GM12878 (cell line): ENCODE results near the gene TOB1. TPM values are rescaled to one million over a fixed set of nuclear protein-coding genes. Genes with fewer than 3 reads are reported as not detected.

Source experiments
- ATAC-seq: fragments of 200-7000 bp; cut with Tn5 transposase; 3 replicates; pipeline ENCODE4 v1.9.1; 2020; ENCODE audit warnings: mild to moderate bottlenecking, moderate library complexity
- BruUV-seq: library from RNA; stranded (reverse); fragments of 400-500 nt; replicated peaks from 2 replicates; lab custom pipeline; 2021; lab: Mats Ljungman, UMichigan
- CTCF ChIA-PET: fragments of 300-600 bp; sonication (Branson Sonifier 250); formaldehyde crosslinking; extraction: SDS; loops from one replicate; lab custom pipeline; 2021; ENCODE audit warnings: inconsistent platforms; lab: Yijun Ruan, JAX
- POLR2A ChIA-PET: fragments of 350-600 bp; formaldehyde crosslinking; extraction: SDS; loops from one replicate; lab custom pipeline; 2021; ENCODE audit warnings: inconsistent platforms; lab: Charles Lee
- RAD21 ChIA-PET: fragments of 300-600 bp; sonication (Branson Sonifier 250); formaldehyde crosslinking; loops from one replicate; lab custom pipeline; 2023; ENCODE audit warnings: antibody characterized with exemption; ENCODE audit not compliant: unreplicated experiment; lab: Charles Lee
- SMC1A ChIA-PET: fragments of 300-600 bp; sonication (Branson Sonifier 250); formaldehyde crosslinking; loops from one replicate; lab custom pipeline; 2023; ENCODE audit not compliant: unreplicated experiment, uncharacterized antibody; lab: Charles Lee
- DNase-seq: peaks from one replicate; pipeline ENCODE4 v3.0.0-alpha.2; 2011; ENCODE audit warnings: low read depth, low spot score
- FAIRE-seq: peaks from 3 replicates; lab custom pipeline; 2011; peaks lifted over from hg19 to GRCh38; lab: Jason Lieb, UNC
- H2AFZ ChIP-seq: 2 replicates; pipeline ENCODE4 v1.6.0; 2011; ENCODE audit warnings: low read depth, low read length, control low read depth; ENCODE audit not compliant: control insufficient read depth
- H3K27ac ChIP-seq: 2 replicates; pipeline ENCODE4 v1.5.1; 2011; ENCODE audit warnings: control low read depth; ENCODE audit not compliant: control insufficient read depth, insufficient read depth
- H3K27me3 ChIP-seq, 2 experiments: replicated peaks in 1 of 2; 2 replicates each; pipeline versions ENCODE4 v1.6.0 to v1.6.1; 2011; ENCODE audit warnings: low read length in 1 of 2; ENCODE audit not compliant: control insufficient read depth in 2 of 2, insufficient read depth in 2 of 2
- H3K36me3 ChIP-seq, 2 experiments: 2 replicates each; pipeline ENCODE4 v1.5.1; 2011; ENCODE audit warnings: low read length in 1 of 2; ENCODE audit not compliant: control insufficient read depth in 2 of 2, insufficient read depth in 2 of 2
- H3K4me1 ChIP-seq: 2 replicates; pipeline ENCODE4 v1.6.1; 2011; ENCODE audit warnings: mild to moderate bottlenecking, low read length, moderate library complexity, mixed read lengths; ENCODE audit not compliant: control insufficient read depth, insufficient read depth
- H3K4me2 ChIP-seq: 2 replicates; pipeline ENCODE4 v1.6.0; 2011; ENCODE audit warnings: control low read depth; ENCODE audit not compliant: control insufficient read depth, insufficient read depth
- H3K4me3 ChIP-seq: fragments of 200-600 bp; sonication (generic); 2 replicates; pipeline ENCODE4 v1.5.1; 2016
- H3K79me2 ChIP-seq: 2 replicates; pipeline ENCODE4 v1.6.0; 2011; ENCODE audit warnings: low read length; ENCODE audit not compliant: control insufficient read depth, insufficient read depth
- H3K9ac ChIP-seq: 2 replicates; pipeline ENCODE4 v1.8.0; 2011; ENCODE audit warnings: low read length, control low read depth, mixed read lengths; ENCODE audit not compliant: control insufficient read depth, insufficient read depth
- H3K9me3 ChIP-seq: replicated peaks from 3 replicates; pipeline ENCODE4 v1.5.1; 2011; ENCODE audit warnings: mild to moderate bottlenecking, low read length; ENCODE audit not compliant: control insufficient read depth, insufficient read depth
- H4K20me1 ChIP-seq: 2 replicates; pipeline ENCODE4 v1.6.0; 2011; ENCODE audit not compliant: control insufficient read depth, insufficient read depth
- BRCA1 ChIP-seq: IDR thresholded peaks from 2 replicates; pipeline ENCODE4 v1.6.1; 2011; ENCODE audit warnings: low read depth, low read length, improper control_type of control experiment
- CBX3 ChIP-seq: fragments of 200-600 bp; sonication (generic); IDR thresholded peaks from 2 replicates; pipeline ENCODE4 v1.6.1; 2016; ENCODE audit warnings: low read depth, borderline replicate concordance
- CREM ChIP-seq: IDR thresholded peaks from 2 replicates; pipeline ENCODE4 v1.6.1; 2014; ENCODE audit warnings: antibody characterized with exemption, low read depth
- ETV6 ChIP-seq, 2 experiments: fragments of 450-650 bp in 1 of 2; IDR thresholded peaks in 1 of 2; conservative IDR thresholded peaks in 1 of 2; 2 replicates each; pipeline ENCODE4 v1.6.1; 2014; ENCODE audit warnings: antibody characterized with exemption in 1 of 2, borderline replicate concordance in 1 of 2, low read depth in 1 of 2, mild to moderate bottlenecking in 1 of 2, moderate library complexity in 1 of 2
- IKZF2 ChIP-seq, 2 experiments: fragments of 450-650 bp; IDR thresholded peaks; 2 replicates each; pipeline ENCODE4 v1.6.1; 2017; ENCODE audit warnings: mild to moderate bottlenecking in 2 of 2, moderate library complexity in 2 of 2
- IRF4 ChIP-seq: IDR thresholded peaks from 2 replicates; pipeline ENCODE4 v1.6.1; 2011; ENCODE audit warnings: low read depth, low read length
- MEF2A ChIP-seq: IDR thresholded peaks from 2 replicates; pipeline ENCODE4 v1.6.1; 2011; ENCODE audit warnings: low read depth, mild to moderate bottlenecking, low read length, moderate library complexity; ENCODE audit not compliant: insufficient read depth
- NFXL1 ChIP-seq: fragments of 450-650 bp; IDR thresholded peaks from 2 replicates; pipeline ENCODE4 v1.6.1; 2017; ENCODE audit warnings: antibody characterized with exemption, mild to moderate bottlenecking, borderline replicate concordance
- NR2F1 ChIP-seq: fragments of 450-650 bp; conservative IDR thresholded peaks from 2 replicates; pipeline ENCODE4 v1.6.1; 2017; ENCODE audit warnings: mild to moderate bottlenecking
- PAX8 ChIP-seq: fragments of 450-650 bp; IDR thresholded peaks from 2 replicates; pipeline ENCODE4 v1.6.1; 2017; ENCODE audit warnings: mild to moderate bottlenecking, moderate library complexity
- SKIL ChIP-seq: fragments of 450-650 bp; IDR thresholded peaks from 2 replicates; pipeline ENCODE4 v1.6.1; 2017; ENCODE audit warnings: mild to moderate bottlenecking, low read depth, inconsistent platforms; ENCODE audit not compliant: poor library complexity, severe bottlenecking
- SMARCA5 ChIP-seq: fragments of 450-650 bp; IDR thresholded peaks from 2 replicates; pipeline ENCODE4 v1.6.1; 2017; ENCODE audit warnings: mild to moderate bottlenecking
- SUPT20H ChIP-seq: IDR thresholded peaks from 2 replicates; pipeline ENCODE4 v1.6.1; 2011; ENCODE audit warnings: low read depth, mild to moderate bottlenecking, low read length, moderate library complexity, borderline replicate concordance; ENCODE audit not compliant: control insufficient read depth
- TBL1XR1 ChIP-seq: IDR thresholded peaks from 2 replicates; pipeline ENCODE4 v1.6.1; 2012; ENCODE audit warnings: low read depth, low read length, improper control_type of control experiment
- ZBTB40 ChIP-seq: fragments of 450-650 bp; IDR thresholded peaks from 2 replicates; pipeline ENCODE4 v1.6.1; 2016; ENCODE audit warnings: mild to moderate bottlenecking, moderate library complexity, borderline replicate concordance
- ZNF622 ChIP-seq: fragments of 450-650 bp; IDR thresholded peaks from 2 replicates; pipeline ENCODE4 v1.6.1; 2017; ENCODE audit warnings: mild to moderate bottlenecking, inconsistent platforms
- WGBS: methylation state at CpG from one replicate; pipeline ENCODE4 v1.1.6; 2016; ENCODE audit warnings: low lambda C conversion rate; ENCODE audit not compliant: insufficient replicate concordance, insufficient coverage; ENCODE audit errors: missing lambda C conversion rate; 5-methylcytosine and 5-hydroxymethylcytosine counted together
- in situ Hi-C: fragments of 300-500 bp; cut with MboI; formaldehyde crosslinking; loops from 9 replicates; pipeline ENCODE4 v1.14.3; 2018; ENCODE audit warnings: mixed read lengths
- intact Hi-C: fragments of 100-400 bp; cut with micrococcal nuclease; formaldehyde crosslinking; loops from one replicate; pipeline ENCODE4 v1.14.2; 2022; ENCODE audit not compliant: unreplicated experiment
- polyA plus RNA-seq, 11 experiments: library from polyadenylated mRNA; depleted of rRNA in 4 of 11; unstranded in 6 of 11; stranded (reverse) in 5 of 11; fragments of >200 nt; fragmentation: Nextera tagmentation in 4 of 11; fragmentation: Illumina TruSeq in 1 of 11; extraction: Ambion mirVana in 4 of 11; extraction: Trizol in 1 of 11; gene quantifications; 1 replicate in 1 of 11; 2 replicates in 10 of 11; pipeline versions ENCODE4 v1.2.1 to v1.2.3, GENCODE V29; 2011 to 2016; ENCODE audit warnings: inconsistent platforms in 2 of 11, missing spikeins in 2 of 11, low read depth in 1 of 11
- total RNA-seq, 4 experiments: library from RNA; depleted of rRNA in 3 of 4; stranded (reverse); fragments of >200 nt in 3 of 4; fragmentation: Illumina TruSeq in 1 of 4; extraction: Trizol in 1 of 4; gene quantifications; 2 replicates each; pipeline versions ENCODE4 v1.2.1 to v1.2.3, GENCODE V29; 2013 to 2021

Gene TOB1
- total and polyA plus RNA-seq, 10 of the 15 experiments (the other 5 are each of a cell fraction or from before 2014, with no cell fraction given) = 5.0 to 32.4 (median 13.7) TPM

- TF ChIP-seq MEF2A (no peak), IRF4 (no peak), NR2F1 (no peak)
Observed at GRCh38 chr17:50830994-50831393, 35.2 kb downstream of the TOB1 start (continued).

GRCh38 chr17:50830352-50830751 lies 35.8 kb downstream of the TOB1 start:
- ATAC-seq (no peak), FAIRE-seq (no peak), DNase-seq (no peak)
- Histone ChIP-seq H3K79me2 (no peaks in the 10 kb centered on the region), H4K20me1 (no peaks in the 10 kb centered on the region), H3K4me3 (no peak overlapping the region), H3K27ac (no peak overlapping the region), H3K9me3 (no peaks in the 10 kb centered on the region), H3K9ac (no peak overlapping the region), H3K4me2 (no peak overlapping the region), H3K4me1 (peaks cover 25% of the 10 kb centered on the region), H3K27me3 (peaks cover 2 to 4% of the 10 kb centered on the region in 2 experiments; a peak in 3 of 4 replicates), H2AFZ (no peak overlapping the region), H3K36me3 (no peaks in the 10 kb centered on the region)
- intact Hi-C loops (no loop called here), in situ Hi-C loops (loop anchor here (5.0 kb wide), 1 partner anchor 288 kb away; no protein-coding TSS in a partner anchor)
- POLR2A ChIA-PET = interaction anchor here (0.9 to 1.3 kb wide), 2 partner anchors 24 to 67 kb away, joined by 3 to 4 read pairs; no protein-coding TSS in a partner anchor
- 61% methylated on average over 5 of the region's 5 CpGs for WGBS
- RAD21 ChIA-PET = interaction anchor here (0.9 to 1.1 kb wide), 2 partner anchors 9 to 12 kb away, joined by 3 read pairs; no protein-coding TSS in a partner anchor
- SMC1A ChIA-PET = interaction anchor here (1.3 kb wide), 2 partner anchors 13 to 202 kb away, joined by 3 read pairs; no protein-coding TSS in a partner anchor
- BruUV-seq = no TSS peak
- CTCF ChIA-PET = interaction anchor here (0.8 to 1.0 kb wide), 2 partner anchors 22 to 46 kb away, joined by 3 read pairs; no protein-coding TSS in a partner anchor
- no peak for TF ChIP-seq CREM
- no peak for TF ChIP-seq NFXL1
- TF ChIP-seq CBX3 = no peak
- TF ChIP-seq BRCA1 = no peak
- no peak for TF ChIP-seq ZBTB40
- no peak for TF ChIP-seq ZNF622
- TF ChIP-seq PAX8 = no peak
- no peak for TF ChIP-seq IKZF2 (IDR thresholded peaks at IDR 0.05)
- TF ChIP-seq TBL1XR1 = no peak
- no peak for TF ChIP-seq SKIL
- no peak for TF ChIP-seq ETV6 (conservative IDR thresholded peaks at IDR 0.05 in 1 of 2, IDR thresholded peaks at IDR 0.05 in 1 of 2; ENCODE audit: borderline replicate concordance in 1 of 2, low read depth in 1 of 2)
- no peak for TF ChIP-seq NR2F1
- no peak for TF ChIP-seq SUPT20H
- TF ChIP-seq SMARCA5 = no peak
